ENCODE data around the gene PLAAT3.

- TF ChIP-seq CTCF (IDR thresholded peaks at IDR 0.05; ENCODE audit: insufficient read depth, low read depth, low read length) (no peak), EZH2 (IDR thresholded peaks at IDR 0.05; ENCODE audit: insufficient read depth, low read length) (no peak)
These were observed 46.7 kb upstream of the PLAAT3 start for GRCh38 chr11:63660972-63661371.
